ENCODE measurements around the gene PRPH. TPM values are rescaled to one million over a fixed set of nuclear protein-coding genes. Genes with fewer than 3 reads are reported as not detected.

The PRPH gene
- polyA plus RNA-seq, 1 donor (not counting 4 experiments of a cell fraction or from before 2014, with no cell fraction given): 0.05 TPM

DNA sequence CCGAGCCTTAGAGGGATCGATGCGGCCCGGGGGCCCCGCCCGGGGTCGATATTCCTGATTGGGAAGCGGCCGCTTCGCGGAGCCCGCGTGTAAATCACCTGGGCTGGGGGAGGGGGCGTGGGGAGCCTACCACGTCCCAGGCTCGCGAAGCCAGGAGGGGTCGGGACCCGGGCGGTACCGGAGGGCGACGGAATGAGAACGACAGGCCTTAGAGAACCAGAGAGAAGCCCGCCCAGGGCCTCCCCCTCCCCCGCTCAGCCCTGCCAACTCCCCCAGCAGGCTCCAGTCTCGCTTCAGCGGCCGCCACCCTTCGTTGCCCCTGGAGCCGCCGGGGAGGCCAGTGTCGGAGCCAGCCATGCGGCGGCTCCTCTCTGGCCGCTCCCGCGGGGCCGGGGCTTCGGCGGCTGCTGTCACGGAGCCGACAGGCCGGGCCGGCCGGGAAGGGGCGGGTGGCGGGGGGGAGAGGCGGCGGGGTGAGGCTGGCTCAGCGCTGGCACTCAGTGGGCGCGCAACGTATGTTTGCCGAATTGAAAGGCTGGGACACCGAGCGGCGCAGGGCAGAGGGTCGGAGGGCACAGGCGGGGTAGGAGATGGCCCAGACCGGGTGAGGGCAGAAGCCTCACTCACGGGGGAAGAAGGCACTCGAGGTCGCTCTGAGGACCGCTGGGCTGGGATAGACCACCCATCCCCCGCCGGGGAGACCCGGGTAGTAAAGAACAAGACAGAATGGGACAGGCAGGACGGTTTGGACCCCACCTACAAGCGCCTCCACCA lies 50.3 kb downstream of the PRPH start:
- Histone ChIP-seq H3K79me2 (ENCODE audit: control insufficient read depth, insufficient read depth, low read length) (no peaks in the 10 kb centered on the region), H3K4me3 (ENCODE audit: control insufficient read depth in 2 of 3, extremely low read depth in 1 of 3, insufficient read depth in 2 of 3, low read depth in 1 of 3, low read length in 3 of 3) (peak overlapping the region; percentile 2 to 54 (median 38)), H3K36me3 (ENCODE audit: control insufficient read depth in 2 of 2, extremely low read depth in 1 of 2, insufficient read depth in 2 of 2, low read length in 2 of 2) (no peaks in the 10 kb centered on the region), H3K9me3 (ENCODE audit: control insufficient read depth, low read depth, low read length) (no peaks in the 10 kb centered on the region), H3K27ac (ENCODE audit: control insufficient read depth, insufficient read depth, low read length) (no peak overlapping the region), H3K4me2 (ENCODE audit: control insufficient read depth, extremely low read depth, insufficient read depth, low read depth, low read length) (peak overlapping the region; percentile 63), H3K4me1 (ENCODE audit: control insufficient read depth, extremely low read depth, insufficient read depth, low read length) (peaks cover 24% of the 10 kb centered on the region), H4K20me1 (ENCODE audit: control insufficient read depth, extremely low read depth, insufficient read depth, low read length) (no peaks in the 10 kb centered on the region), H3K27me3 (ENCODE audit: control insufficient read depth, extremely low read depth, insufficient read depth, low read length) (peaks cover 85% of the 10 kb centered on the region), H3K9ac (ENCODE audit: control insufficient read depth, extremely low read depth, insufficient read depth, low read length) (peak overlapping the region; percentile 26), H3K9me1 (ENCODE audit: control insufficient read depth, extremely low read depth, insufficient read depth, low read length) (no peaks in the 10 kb centered on the region), H2AFZ (ENCODE audit: control insufficient read depth, low read length) (peak overlapping the region; percentile 42)
- dilution Hi-C loops (cut with MboI; ENCODE audit: extremely low pct_ligation_motif_present, low sequenced_read_pairs): no loop called here
- no peak for FAIRE-seq
- no peak for DNase-seq (ENCODE audit: low read depth, low spot score)
- TF ChIP-seq EZH2 (IDR thresholded peaks at IDR 0.05; ENCODE audit: low read length): peak; percentile 98
- TF ChIP-seq, protein P1, sequence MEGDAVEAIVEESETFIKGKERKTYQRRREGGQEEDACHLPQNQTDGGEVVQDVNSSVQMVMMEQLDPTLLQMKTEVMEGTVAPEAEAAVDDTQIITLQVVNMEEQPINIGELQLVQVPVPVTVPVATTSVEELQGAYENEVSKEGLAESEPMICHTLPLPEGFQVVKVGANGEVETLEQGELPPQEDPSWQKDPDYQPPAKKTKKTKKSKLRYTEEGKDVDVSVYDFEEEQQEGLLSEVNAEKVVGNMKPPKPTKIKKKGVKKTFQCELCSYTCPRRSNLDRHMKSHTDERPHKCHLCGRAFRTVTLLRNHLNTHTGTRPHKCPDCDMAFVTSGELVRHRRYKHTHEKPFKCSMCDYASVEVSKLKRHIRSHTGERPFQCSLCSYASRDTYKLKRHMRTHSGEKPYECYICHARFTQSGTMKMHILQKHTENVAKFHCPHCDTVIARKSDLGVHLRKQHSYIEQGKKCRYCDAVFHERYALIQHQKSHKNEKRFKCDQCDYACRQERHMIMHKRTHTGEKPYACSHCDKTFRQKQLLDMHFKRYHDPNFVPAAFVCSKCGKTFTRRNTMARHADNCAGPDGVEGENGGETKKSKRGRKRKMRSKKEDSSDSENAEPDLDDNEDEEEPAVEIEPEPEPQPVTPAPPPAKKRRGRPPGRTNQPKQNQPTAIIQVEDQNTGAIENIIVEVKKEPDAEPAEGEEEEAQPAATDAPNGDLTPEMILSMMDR (optimal IDR thresholded peaks at IDR 0.05 in 1 of 3, IDR thresholded peaks at IDR 0.05 in 1 of 3, conservative IDR thresholded peaks at IDR 0.05 in 1 of 3; ENCODE audit: extremely low read depth in 1 of 3, insufficient read depth in 2 of 3, low read length in 3 of 3): no peak

DNA sequence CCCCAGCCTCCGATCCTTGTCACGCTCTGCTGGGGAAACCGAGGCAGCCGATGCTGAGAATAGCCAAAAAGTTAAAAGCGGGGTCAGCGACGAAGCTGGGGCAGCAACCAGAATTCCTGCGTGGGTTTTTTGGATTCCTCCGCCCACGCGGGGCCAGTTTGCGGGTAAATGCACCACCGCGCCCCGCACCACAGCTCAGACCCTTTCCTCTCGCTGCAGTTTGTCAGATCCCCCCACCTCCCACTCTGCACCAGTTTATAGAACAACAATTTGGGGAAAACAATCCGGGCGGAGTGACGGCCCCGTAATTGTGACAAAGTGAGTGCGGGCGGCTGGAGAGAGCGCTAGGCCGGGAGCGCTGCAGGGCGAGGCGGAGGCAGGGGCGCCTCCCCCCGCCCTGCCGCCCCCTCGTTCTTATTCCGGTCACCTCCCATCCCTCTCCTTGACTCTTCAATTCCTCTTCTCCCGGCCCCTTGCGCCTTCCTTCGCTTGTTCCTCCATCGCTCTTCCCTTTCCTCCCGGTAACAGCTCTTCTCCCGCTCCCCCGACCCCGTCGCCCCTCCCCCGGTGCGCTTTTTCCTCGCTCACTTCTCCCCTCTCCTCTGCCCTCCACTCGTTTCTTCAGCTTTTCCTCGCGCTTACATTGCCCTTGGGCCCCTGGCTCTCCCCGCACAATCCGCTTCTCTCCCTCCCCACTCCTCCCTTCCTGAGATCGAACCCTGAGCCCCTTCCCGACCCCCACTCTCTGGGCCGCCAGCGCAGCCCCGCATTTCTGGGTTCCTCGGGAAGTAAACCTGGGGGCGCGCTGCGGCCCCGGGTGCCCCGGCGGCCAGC lies 51.1 kb downstream of the PRPH start:
- dilution Hi-C loops (cut with MboI; ENCODE audit: extremely low pct_ligation_motif_present, low sequenced_read_pairs): no loop called here
- peak overlapping the region; percentile 63 for H3K4me2 ChIP-seq (ENCODE audit: control insufficient read depth, extremely low read depth, insufficient read depth, low read depth, low read length)
- FAIRE-seq (no peak), DNase-seq (ENCODE audit: low read depth, low spot score) (no peak)
- H3K27me3 ChIP-seq (ENCODE audit: control insufficient read depth, extremely low read depth, insufficient read depth, low read length): peaks cover 81% of the 10 kb centered on the region
- H3K9me1 ChIP-seq (ENCODE audit: control insufficient read depth, extremely low read depth, insufficient read depth, low read length): no peaks in the 10 kb centered on the region
- H2AFZ ChIP-seq (ENCODE audit: control insufficient read depth, low read length): peak overlapping the region; percentile 42
- H3K9me3 ChIP-seq (ENCODE audit: control insufficient read depth, low read depth, low read length): no peaks in the 10 kb centered on the region
- H3K79me2 ChIP-seq (ENCODE audit: control insufficient read depth, insufficient read depth, low read length): no peaks in the 10 kb centered on the region
- H3K27ac ChIP-seq (ENCODE audit: control insufficient read depth, insufficient read depth, low read length): no peak overlapping the region
- H3K4me1 ChIP-seq (ENCODE audit: control insufficient read depth, extremely low read depth, insufficient read depth, low read length): peaks cover 24% of the 10 kb centered on the region
- peak overlapping the region; percentile 26 for H3K9ac ChIP-seq (ENCODE audit: control insufficient read depth, extremely low read depth, insufficient read depth, low read length)
- TF ChIP-seq EZH2 (IDR thresholded peaks at IDR 0.05; ENCODE audit: low read length): peak; percentile 99
- TF ChIP-seq, protein P1 (optimal IDR thresholded peaks at IDR 0.05 in 1 of 3, IDR thresholded peaks at IDR 0.05 in 1 of 3, conservative IDR thresholded peaks at IDR 0.05 in 1 of 3; ENCODE audit: extremely low read depth in 1 of 3, insufficient read depth in 2 of 3, low read length in 3 of 3): no peak
- H3K36me3 ChIP-seq (ENCODE audit: control insufficient read depth in 2 of 2, extremely low read depth in 1 of 2, insufficient read depth in 2 of 2, low read length in 2 of 2): no peaks in the 10 kb centered on the region
- H3K4me3 ChIP-seq (ENCODE audit: control insufficient read depth in 2 of 3, extremely low read depth in 1 of 3, insufficient read depth in 2 of 3, low read depth in 1 of 3, low read length in 3 of 3): peak overlapping the region in 2 of 3 experiments; percentile 41 to 54
- no peaks in the 10 kb centered on the region for H4K20me1 ChIP-seq (ENCODE audit: control insufficient read depth, extremely low read depth, insufficient read depth, low read length)

All from keratinocyte (primary cell).